Measurements from ENCODE around the gene MPZL1.

GRCh38 chr1:167800251-167800650, 78.5 kb downstream of the MPZL1 start:
- TF ChIP-seq POLR2A (IDR thresholded peaks at IDR 0.05) (no peak), CTCF (IDR thresholded peaks at IDR 0.05) (no peak)
